AG04449 (cell line): Measurements from ENCODE around the gene NDUFA8.
"Not testable (repeated sequence)": the region's sequence is repeated elsewhere in the genome, so short reads cannot be mapped to it uniquely, and the experiment has no call there.

ENCODE experiments used
- CTCF ChIA-PET: fragments of 350-600 bp; formaldehyde crosslinking; extraction: SDS; loops from one replicate; lab custom pipeline; 2021; ENCODE audit warnings: antibody characterized with exemption; lab: Yijun Ruan, JAX
- POLR2A ChIA-PET: fragments of 400-600, 350-600 bp; formaldehyde crosslinking; extraction: SDS; loops from one replicate; lab custom pipeline; 2020; ENCODE audit warnings: antibody characterized with exemption, inconsistent platforms; lab: Yijun Ruan, JAX
- DNase-seq: peaks from one replicate; pipeline ENCODE4 v3.0.0-alpha.2; 2010; ENCODE audit warnings: low read depth, low spot score
- H3K4me3 ChIP-seq: 2 replicates; pipeline ENCODE4 v1.5.1; 2011; ENCODE audit warnings: low read depth, mild to moderate bottlenecking, control low read depth, low read length
- CTCF ChIP-seq: IDR thresholded peaks from one replicate; pipeline ENCODE4 v1.5.1; 2011; ENCODE audit warnings: mild to moderate bottlenecking, moderate library complexity, low read length, control low read depth, inconsistent platforms; ENCODE audit not compliant: insufficient read depth; ENCODE audit errors: missing control alignments

NDUFA8 gene

GRCh38 chr9:122120316-122121071 is 39.1 kb downstream of the NDUFA8 start:
- no peak for TF ChIP-seq CTCF
- CTCF ChIA-PET: interaction anchor here (1.1 to 24.0 kb wide), 14 partner anchors 6 to 689 kb away, joined by 3 to 831 read pairs (median 78); partner anchors contain the start of genes MRRF, RBM18 and TTLL11
- DNase-seq: no peak
- POLR2A ChIA-PET: interaction anchor here (1.3 kb wide), 1 partner anchor 230 kb away, joined by 3 read pairs; no protein-coding TSS in a partner anchor
- H3K4me3 ChIP-seq: no peak overlapping the region

GRCh38 chr9:122119721-122120120 is 39.9 kb downstream of the NDUFA8 start:
- TF ChIP-seq CTCF: no peak
- DNase-seq: no peak
- POLR2A ChIA-PET: no interaction called here
- H3K4me3 ChIP-seq: no peak overlapping the region
- CTCF ChIA-PET: interaction anchor here (1.1 to 24.0 kb wide), 8 partner anchors 11 to 575 kb away, joined by 3 to 831 read pairs (median 108); partner anchors contain the start of gene TTLL11

- CTCF ChIA-PET: interaction anchor here (1.1 to 24.0 kb wide), 7 partner anchors 11 to 575 kb away, joined by 3 to 831 read pairs (median 122); partner anchors contain the start of gene TTLL11
- TF ChIP-seq CTCF: no peak
- H3K4me3 ChIP-seq: no peak overlapping the region
- POLR2A ChIA-PET: no interaction called here
- no peak for DNase-seq
Observed at GRCh38 chr9:122119166-122119521, 40.4 kb downstream of the NDUFA8 start.

GRCh38 chr9:122118343-122119165 is 41.0 kb downstream of the NDUFA8 start:
- no peak overlapping the region for H3K4me3 ChIP-seq
- no peak for DNase-seq
- ChIA-PET POLR2A (no interaction called here), CTCF (interaction anchor here (7.8 to 24.0 kb wide), 4 partner anchors 10 to 227 kb away, joined by 93 to 831 read pairs (median 408); partner anchors contain the start of gene TTLL11)
- TF ChIP-seq CTCF: no peak

- H3K4me3 ChIP-seq, POLR2A ChIA-PET, DNase-seq: not testable (repeated sequence)
- CTCF ChIA-PET: interaction anchor here (0.7 to 24.0 kb wide), 6 partner anchors 6 to 571 kb away, joined by 3 to 831 read pairs (median 52); partner anchors contain the start of gene TTLL11
Observed at GRCh38 chr9:122117241-122117640, 42.3 kb downstream of the NDUFA8 start.

GRCh38 chr9:122116448-122117173 is 43.0 kb downstream of the NDUFA8 start:
- DNase-seq: no peak
- H3K4me3 ChIP-seq: no peak overlapping the region
- POLR2A ChIA-PET: no interaction called here
- TF ChIP-seq CTCF: no peak
- CTCF ChIA-PET: interaction anchor here (0.7 to 24.0 kb wide), 6 partner anchors 7 to 571 kb away, joined by 3 to 831 read pairs (median 52); partner anchors contain the start of gene TTLL11
